ENCODE data around the gene NUDT15. TPM values are rescaled to one million over a fixed set of nuclear protein-coding genes. Genes with fewer than 3 reads are reported as not detected.

Gene NUDT15
- polyA plus RNA-seq, 2 of the 4 experiments (the other 2 are of a cell fraction), result 33.8 to 35.5 TPM

DNA sequence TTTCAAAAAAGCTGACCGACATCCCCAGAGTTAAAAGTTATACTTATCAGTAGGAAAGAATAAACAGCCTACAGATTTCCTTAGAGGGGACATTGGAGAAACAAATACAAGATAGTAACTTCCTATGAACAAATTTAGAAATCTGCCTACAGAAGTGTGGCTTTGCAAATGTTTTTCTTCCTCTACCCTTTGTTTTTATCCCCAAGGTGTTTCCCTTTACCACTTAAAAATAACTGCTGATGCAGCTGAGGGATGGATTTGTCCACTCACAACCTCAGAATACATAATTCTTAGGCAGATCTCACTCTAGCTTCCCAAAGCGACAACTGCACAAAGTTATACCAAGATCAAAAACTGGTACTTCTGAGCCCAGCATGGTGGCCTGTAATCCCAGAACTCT, 36.5 kb downstream of the NUDT15 start:
- FAIRE-seq, result no peak
- POLR2A ChIA-PET, result no interaction called here
- H3K27ac ChIP-seq, result no peak overlapping the region
- no peak overlapping the region for H3K4me2 ChIP-seq
- WGBS (ENCODE audit: missing lambda C conversion rate), result 97% methylated on average over 2 of the region's 2 CpGs
- H3K9me3 ChIP-seq, result peaks cover 8% of the 10 kb centered on the region; the same call in 1 of the 3 replicates
- DNase-seq (ENCODE audit: low read depth in 1 of 2, low spot score in 1 of 2), result no peak
- TF ChIP-seq KDM1A (IDR thresholded peaks at IDR 0.05; ENCODE audit: low read depth) (no peak), SREBF2 (IDR thresholded peaks at IDR 0.05) (no peak), NFE2L2 (conservative IDR thresholded peaks at IDR 0.05; ENCODE audit: low read length) (no peak), NR3C1 (IDR thresholded peaks at IDR 0.05) (no peak), ESRRA (IDR thresholded peaks at IDR 0.05; ENCODE audit: borderline replicate concordance, low read length) (no peak), MAZ (IDR thresholded peaks at IDR 0.05; ENCODE audit: borderline replicate concordance, low read depth, low read length) (no peak), RARB (CRISPR knock-in tag; IDR thresholded peaks at IDR 0.05) (no peak), RFX5 (IDR thresholded peaks at IDR 0.05) (no peak), RAD21 (conservative IDR thresholded peaks at IDR 0.05 in 1 of 2, IDR thresholded peaks at IDR 0.05 in 1 of 2) (no peak), KDM5A (IDR thresholded peaks at IDR 0.05) (no peak), CBX8 (IDR thresholded peaks at IDR 0.05) (no peak), SMC3 (IDR thresholded peaks at IDR 0.05) (no peak), CBX2 (IDR thresholded peaks at IDR 0.05; ENCODE audit: borderline replicate concordance, low read depth) (no peak), PHF8 (IDR thresholded peaks at IDR 0.05; ENCODE audit: borderline replicate concordance, low read depth) (no peak), FOSL2 (IDR thresholded peaks at IDR 0.05) (no peak), FOSL2 (CRISPR knock-in tag; IDR thresholded peaks at IDR 0.05) (no peak)
- TF ChIP-seq, protein P1, sequence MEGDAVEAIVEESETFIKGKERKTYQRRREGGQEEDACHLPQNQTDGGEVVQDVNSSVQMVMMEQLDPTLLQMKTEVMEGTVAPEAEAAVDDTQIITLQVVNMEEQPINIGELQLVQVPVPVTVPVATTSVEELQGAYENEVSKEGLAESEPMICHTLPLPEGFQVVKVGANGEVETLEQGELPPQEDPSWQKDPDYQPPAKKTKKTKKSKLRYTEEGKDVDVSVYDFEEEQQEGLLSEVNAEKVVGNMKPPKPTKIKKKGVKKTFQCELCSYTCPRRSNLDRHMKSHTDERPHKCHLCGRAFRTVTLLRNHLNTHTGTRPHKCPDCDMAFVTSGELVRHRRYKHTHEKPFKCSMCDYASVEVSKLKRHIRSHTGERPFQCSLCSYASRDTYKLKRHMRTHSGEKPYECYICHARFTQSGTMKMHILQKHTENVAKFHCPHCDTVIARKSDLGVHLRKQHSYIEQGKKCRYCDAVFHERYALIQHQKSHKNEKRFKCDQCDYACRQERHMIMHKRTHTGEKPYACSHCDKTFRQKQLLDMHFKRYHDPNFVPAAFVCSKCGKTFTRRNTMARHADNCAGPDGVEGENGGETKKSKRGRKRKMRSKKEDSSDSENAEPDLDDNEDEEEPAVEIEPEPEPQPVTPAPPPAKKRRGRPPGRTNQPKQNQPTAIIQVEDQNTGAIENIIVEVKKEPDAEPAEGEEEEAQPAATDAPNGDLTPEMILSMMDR (IDR thresholded peaks at IDR 0.05), result no peak
- TF ChIP-seq, protein P2, sequence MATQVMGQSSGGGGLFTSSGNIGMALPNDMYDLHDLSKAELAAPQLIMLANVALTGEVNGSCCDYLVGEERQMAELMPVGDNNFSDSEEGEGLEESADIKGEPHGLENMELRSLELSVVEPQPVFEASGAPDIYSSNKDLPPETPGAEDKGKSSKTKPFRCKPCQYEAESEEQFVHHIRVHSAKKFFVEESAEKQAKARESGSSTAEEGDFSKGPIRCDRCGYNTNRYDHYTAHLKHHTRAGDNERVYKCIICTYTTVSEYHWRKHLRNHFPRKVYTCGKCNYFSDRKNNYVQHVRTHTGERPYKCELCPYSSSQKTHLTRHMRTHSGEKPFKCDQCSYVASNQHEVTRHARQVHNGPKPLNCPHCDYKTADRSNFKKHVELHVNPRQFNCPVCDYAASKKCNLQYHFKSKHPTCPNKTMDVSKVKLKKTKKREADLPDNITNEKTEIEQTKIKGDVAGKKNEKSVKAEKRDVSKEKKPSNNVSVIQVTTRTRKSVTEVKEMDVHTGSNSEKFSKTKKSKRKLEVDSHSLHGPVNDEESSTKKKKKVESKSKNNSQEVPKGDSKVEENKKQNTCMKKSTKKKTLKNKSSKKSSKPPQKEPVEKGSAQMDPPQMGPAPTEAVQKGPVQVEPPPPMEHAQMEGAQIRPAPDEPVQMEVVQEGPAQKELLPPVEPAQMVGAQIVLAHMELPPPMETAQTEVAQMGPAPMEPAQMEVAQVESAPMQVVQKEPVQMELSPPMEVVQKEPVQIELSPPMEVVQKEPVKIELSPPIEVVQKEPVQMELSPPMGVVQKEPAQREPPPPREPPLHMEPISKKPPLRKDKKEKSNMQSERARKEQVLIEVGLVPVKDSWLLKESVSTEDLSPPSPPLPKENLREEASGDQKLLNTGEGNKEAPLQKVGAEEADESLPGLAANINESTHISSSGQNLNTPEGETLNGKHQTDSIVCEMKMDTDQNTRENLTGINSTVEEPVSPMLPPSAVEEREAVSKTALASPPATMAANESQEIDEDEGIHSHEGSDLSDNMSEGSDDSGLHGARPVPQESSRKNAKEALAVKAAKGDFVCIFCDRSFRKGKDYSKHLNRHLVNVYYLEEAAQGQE (IDR thresholded peaks at IDR 0.05), result no peak
- TF ChIP-seq, protein P3, sequence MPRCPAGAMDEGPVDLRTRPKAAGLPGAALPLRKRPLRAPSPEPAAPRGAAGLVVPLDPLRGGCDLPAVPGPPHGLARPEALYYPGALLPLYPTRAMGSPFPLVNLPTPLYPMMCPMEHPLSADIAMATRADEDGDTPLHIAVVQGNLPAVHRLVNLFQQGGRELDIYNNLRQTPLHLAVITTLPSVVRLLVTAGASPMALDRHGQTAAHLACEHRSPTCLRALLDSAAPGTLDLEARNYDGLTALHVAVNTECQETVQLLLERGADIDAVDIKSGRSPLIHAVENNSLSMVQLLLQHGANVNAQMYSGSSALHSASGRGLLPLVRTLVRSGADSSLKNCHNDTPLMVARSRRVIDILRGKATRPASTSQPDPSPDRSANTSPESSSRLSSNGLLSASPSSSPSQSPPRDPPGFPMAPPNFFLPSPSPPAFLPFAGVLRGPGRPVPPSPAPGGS (IDR thresholded peaks at IDR 0.05), result no peak
- TF ChIP-seq, protein P4, sequence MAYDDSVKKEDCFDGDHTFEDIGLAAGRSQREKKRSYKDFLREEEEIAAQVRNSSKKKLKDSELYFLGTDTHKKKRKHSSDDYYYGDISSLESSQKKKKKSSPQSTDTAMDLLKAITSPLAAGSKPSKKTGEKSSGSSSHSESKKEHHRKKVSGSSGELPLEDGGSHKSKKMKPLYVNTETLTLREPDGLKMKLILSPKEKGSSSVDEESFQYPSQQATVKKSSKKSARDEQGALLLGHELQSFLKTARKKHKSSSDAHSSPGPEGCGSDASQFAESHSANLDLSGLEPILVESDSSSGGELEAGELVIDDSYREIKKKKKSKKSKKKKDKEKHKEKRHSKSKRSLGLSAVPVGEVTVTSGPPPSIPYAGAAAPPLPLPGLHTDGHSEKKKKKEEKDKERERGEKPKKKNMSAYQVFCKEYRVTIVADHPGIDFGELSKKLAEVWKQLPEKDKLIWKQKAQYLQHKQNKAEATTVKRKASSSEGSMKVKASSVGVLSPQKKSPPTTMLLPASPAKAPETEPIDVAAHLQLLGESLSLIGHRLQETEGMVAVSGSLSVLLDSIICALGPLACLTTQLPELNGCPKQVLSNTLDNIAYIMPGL (CRISPR knock-in tag; IDR thresholded peaks at IDR 0.05; ENCODE audit: borderline replicate concordance), result no peak
- TF ChIP-seq, protein P5, sequence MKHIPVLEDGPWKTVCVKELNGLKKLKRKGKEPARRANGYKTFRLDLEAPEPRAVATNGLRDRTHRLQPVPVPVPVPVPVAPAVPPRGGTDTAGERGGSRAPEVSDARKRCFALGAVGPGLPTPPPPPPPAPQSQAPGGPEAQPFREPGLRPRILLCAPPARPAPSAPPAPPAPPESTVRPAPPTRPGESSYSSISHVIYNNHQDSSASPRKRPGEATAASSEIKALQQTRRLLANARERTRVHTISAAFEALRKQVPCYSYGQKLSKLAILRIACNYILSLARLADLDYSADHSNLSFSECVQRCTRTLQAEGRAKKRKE (CRISPR knock-in tag; IDR thresholded peaks at IDR 0.05; ENCODE audit: low read depth), result no peak
- no peak overlapping the region for H3K4me3 ChIP-seq
- H3K4me1 ChIP-seq, result no peaks in the 10 kb centered on the region
- ATAC-seq, result no peak
- CTCF ChIA-PET, result no interaction called here

All from A549 (cell line).